Embryonic facial prominence (tissue), 1 donor: ENCODE results near the gene ATP6V0C.
A peak's percentile ranks its signal among the peaks of the same experiment; 100 is the strongest.
"Not testable (repeated sequence)": the region's sequence is repeated elsewhere in the genome, so short reads cannot be mapped to it uniquely, and the experiment has no call there.

ENCODE experiments used
- DNase-seq: peaks from one replicate; pipeline ENCODE4 v3.0.0-alpha.2; 2016; ENCODE audit errors: extremely low spot score

The ATP6V0C gene

GRCh38 chr16:2474877-2475412 is 38.8 kb upstream of the ATP6V0C start, which contains the start of gene TBC1D24:
TBC1D24 (plus strand) TSS chr16:2475127; CDS start chr16:2496149, 21,022 bp downstream.
- peak; percentile 49 for DNase-seq

GRCh38 chr16:2475413-2476344 is 38.1 kb upstream of the ATP6V0C start:
- DNase-seq, result no peak

DNA sequence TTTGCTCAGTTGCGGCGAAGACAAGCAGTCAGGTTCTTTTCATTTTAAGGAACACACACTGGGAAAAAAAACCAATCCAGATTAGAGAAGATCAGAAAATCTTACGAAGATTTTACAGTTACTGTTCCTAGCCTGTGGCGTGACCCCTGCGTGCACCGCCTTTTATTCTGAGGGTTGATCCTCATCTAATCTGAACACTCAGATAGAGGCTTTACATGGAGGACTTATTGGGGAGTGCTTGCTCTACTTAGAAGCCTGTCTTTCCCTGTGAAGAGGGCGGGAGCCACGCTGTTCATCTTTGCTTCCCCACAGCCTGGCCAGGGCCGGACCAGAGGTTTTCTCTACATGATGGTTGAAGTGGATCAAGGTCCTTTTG is 37.4 kb upstream of the ATP6V0C start:
- no peak for DNase-seq

- no peak for DNase-seq
Measured at GRCh38 chr16:2476741-2477140, 37.0 kb upstream of the ATP6V0C start.

- no peak for DNase-seq
Measured at GRCh38 chr16:2477327-2477726, 36.4 kb upstream of the ATP6V0C start.

DNA sequence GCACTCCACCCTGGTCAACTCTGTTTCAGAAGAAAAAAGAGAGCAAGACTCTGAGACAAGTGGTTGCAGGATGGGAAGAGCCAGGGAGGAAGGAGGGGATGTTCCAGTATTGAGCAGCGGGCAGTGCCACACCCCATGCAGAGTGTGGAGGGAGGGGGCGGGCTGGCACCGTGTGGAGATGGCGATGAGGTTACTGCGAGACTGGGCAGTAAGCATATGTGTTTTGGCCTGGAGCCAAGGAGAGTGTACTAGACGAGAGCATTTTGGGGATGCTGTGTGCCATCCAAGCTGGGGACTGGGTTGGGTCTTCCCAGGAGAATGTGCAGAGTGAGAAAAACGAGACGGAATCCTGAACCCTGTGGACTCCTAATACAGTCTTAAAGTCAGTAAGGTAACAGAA is 35.5 kb upstream of the ATP6V0C start:
- DNase-seq, result no peak

DNA sequence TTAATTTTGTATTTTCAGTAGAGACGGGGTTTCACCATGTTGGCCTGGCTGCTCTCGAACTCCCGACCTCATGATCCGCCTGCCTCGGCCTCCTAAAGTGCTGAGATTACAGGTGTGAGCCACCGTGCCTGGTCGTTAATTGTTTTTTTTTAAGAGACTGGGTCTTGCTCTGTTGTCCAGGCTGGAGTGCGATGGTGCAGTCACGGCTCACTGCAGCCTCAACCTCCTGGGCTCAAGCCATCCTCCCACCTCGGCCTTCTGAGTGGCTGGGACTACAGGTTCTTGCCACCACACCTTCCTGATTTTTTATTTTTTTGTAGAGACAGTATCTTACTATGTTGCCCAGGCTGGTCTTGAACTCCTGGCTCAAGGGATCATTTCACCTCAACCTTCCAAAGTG is 33.8 kb upstream of the ATP6V0C start:
- DNase-seq, result not testable (repeated sequence)

DNA sequence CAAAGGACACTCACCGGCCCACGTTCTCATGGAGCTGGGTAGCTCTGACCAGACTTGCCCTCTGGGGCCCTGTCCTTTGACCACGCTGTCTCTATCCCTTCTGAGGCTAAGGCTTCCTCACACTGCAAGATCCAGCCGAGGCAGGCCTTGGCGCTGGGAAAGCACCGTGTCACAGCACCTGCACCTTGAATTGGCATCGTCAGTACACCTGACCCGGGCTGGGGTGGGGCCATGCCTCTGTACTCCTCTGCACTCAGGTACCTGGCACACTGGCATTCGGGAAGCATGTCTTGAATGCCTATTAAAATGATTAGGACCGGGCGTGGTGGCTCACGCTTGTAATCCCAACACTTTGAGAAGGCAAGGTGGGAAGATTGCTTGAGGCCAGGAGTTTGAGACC is 32.8 kb upstream of the ATP6V0C start:
- no peak for DNase-seq

DNA sequence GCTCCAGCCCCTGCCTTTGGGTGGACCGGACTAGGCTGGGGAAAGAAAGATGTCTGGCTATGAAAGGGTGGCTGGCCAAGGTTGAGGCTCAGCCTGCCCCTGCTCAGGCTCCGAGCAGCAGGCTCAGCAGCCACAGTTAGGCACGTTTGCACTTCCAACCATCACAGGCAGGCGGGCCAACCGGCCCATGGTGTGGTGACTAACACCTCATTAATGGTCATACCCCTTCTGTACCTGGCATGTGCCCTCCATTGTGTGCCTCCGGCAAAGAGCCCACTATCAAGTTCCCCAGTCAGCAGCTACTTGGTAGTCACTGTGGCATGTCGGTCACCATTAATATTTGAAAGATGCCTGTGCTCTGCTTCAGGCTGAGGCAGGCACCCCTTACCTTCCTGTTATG is 32.1 kb upstream of the ATP6V0C start:
- no peak for DNase-seq

GRCh38 chr16:2482249-2482648 is 31.5 kb upstream of the ATP6V0C start:
- DNase-seq, result no peak

DNA sequence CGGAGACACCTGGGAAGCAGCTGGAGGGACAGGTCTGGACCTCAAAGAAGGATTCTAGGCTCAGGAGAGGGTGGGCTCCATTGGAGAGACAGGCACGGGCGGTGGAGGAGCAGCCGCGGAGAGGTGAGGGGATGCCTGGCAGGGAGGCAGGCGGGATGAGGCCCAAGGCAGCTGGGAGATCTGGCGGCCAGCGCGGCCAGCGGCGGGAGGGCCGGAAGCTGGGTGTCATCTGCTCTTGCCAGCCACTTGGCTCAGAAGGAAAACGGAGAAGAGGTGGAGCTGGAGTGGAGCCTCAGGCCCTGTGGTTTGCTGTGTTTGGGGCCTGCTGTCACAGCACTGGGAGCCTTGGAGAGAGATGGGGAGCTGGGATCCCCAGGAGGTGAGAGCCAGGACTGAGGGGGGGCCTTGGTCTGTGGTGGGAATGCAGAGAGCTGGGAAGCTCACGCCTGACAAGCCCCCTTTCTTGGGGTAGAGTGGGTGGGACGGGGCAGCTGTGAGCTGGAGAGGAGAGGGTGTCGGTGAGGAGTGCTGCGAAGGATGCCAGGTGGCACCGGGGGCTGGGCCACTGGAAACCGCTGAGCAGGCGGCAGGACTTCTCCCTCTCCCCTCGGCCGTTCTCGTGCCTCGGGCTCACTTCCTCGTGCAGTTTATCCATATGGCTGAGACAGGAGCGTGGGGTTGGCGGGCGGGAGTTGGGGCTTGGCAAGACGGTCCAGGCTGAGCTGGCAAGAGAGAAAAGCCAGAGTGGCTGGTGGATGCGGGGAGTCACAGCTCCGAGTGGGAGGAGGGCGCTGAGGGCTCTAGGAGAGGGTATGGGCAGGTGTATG is 30.8 kb upstream of the ATP6V0C start:
- DNase-seq, result peak; percentile 5

DNA sequence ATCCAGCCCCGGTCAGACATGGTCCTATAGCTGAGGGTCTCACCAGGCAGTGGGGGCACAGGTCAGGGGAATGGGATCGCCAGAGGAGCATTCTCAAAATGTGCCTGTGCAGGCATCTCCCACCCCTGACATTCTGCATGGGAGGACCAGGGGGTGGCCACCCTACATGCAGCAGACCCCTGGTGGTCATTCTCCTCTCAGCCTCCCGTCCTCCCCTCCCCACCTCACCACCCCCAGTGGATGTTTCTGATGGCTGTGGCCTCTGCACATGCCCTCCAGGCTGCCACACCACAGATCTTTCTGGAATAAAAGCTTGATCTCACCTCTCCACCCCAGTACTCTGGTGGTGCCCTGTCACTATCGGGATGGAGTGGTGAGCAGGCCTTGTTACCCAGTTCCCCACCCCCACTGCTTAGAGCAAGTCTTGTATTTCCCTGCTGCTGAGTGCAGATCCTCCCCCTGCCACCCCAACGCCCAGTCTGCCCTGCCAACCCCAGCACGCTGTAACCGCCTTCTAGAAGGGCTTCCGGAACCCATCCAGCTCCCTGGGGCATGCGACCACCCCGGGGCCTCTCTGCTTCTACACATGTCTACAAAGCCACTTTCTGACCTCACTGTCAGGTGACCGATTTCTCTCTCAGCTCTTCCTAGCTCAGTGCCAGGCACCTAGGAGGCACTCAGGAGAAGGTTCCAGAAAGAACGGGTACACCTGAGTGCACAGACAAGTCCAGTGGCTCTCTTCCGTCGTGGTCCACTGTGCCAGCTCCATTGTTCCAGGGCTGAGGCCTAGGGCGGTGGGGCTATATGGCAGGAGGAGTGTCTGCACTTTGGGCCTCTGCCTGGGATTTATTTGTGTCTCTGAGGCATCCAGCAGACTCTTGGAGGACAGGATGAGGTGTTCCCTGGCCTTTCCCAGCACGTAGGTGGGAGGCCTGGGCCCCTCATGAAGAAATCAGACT is 29.5 kb upstream of the ATP6V0C start:
- no peak for DNase-seq

- no peak for DNase-seq
Measured at GRCh38 chr16:2484898-2485508, 28.7 kb upstream of the ATP6V0C start.

DNA sequence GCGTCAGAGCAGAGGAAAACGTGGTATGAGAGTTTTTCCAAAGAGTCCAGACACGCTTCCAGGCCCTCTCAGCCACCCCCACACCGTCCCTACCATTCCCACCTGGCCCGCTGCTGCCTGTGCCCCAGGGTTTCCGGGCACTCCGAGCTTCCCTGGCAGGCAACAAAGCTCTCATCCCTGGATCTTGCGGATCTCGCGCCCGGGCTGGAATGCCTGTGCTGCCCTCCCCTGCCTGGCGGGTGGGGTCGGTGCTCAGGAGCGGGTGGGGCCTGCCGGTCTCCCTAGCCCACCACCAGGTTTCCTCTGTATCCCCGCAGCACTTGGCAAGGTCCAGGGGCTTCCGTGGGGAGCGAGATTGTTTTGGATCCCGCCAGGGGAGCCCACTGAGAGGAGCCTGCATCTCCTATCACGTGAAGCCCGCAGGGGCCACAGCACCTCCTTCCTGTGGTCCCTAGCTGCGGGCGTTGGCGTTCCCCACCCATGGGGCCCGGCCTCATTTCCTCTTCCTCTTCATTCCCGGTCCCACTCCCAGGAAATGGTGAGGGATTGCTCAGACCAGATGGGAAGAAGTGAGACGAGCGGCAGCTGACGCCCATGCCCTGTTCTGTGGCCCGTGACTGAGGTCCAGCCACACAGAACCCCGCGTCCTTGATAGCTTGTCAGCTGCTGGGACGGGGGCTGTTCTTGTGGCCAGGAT is 27.8 kb upstream of the ATP6V0C start:
- no peak for DNase-seq

GRCh38 chr16:2486645-2487516 is 26.9 kb upstream of the ATP6V0C start:
- DNase-seq, result no peak

DNA sequence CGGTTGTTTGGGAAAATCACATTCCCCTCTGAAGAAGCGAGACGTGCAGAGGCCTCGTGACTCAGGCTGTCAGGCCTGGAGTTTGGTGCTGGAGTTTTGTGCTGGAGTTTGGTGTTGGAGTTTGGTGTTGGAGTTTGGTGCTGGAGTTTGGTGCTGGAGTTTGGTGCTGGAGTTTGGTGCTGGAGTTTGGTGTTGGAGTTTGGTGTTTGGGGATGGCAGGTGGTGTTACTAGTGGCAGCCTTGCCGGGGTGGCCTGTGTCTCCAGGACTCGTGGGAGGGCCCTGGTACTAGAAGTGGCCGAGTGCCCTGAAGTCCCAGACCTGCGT is 26.3 kb upstream of the ATP6V0C start:
- no peak for DNase-seq

DNA sequence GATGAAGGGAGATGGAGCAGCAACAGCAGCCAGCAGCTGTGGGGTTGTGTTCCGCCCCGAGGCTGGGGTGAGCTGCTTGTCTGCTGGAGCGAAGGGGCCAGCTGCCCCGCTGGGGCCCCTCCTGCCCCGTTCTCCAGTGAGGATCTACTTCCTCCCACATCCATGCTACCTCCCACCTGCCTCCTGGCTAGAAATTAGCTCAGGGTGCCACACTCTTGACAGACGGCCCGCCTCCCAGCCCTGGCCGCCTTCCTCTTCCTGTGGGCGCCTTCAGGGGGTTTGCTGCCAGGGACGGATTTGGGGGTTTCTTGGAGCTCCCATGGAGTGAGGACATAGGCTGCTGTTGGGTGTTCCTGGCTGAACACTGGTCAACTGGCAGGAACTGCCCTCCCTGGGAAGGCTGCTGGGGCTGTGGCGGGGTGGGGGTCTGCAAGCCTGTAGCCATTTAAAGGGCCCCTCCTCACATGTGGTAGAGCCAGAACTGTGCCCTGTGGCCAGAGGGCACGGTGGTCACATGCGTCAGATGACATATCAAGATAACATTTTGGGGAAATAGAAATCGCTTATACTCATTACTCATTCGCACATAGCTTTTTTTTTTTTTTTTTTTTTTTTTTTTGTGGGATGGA is 25.7 kb upstream of the ATP6V0C start:
- DNase-seq, result no peak

DNA sequence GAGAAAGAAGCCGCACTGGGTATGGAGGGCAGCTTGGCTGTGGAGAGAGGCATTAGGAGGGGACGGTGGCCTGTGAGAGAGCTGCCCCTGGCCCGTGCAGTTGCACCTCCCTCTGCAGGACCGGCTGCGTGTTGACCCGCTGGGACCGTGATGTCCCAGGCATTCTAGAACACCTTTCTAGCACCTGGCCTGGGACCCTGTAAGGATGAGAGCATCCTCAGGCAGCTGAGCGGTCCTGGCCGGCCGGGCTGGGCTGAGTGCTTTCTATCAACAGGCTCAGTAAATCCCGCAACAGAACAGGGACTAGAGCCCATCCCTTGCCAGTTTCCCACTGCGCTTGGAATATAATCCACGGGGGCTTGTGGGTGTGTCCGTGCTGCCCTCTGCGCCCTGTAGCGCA is 24.2 kb upstream of the ATP6V0C start:
- no peak for DNase-seq
